Activated naive CD4-positive, alpha-beta T cell treated with anti-CD3 and anti-CD28 coated beads, Interleukin-2, amount 10 ng/mL, durations not matched to agents 7 days and 5 days (primary cell): ENCODE results near the gene PRM2.

ENCODE experiments used
- CTCF ChIA-PET: fragments of 350-600 bp; sonication (Branson Sonifier 250); formaldehyde crosslinking; loops from one replicate; lab custom pipeline; 2021; ENCODE audit warnings: antibody characterized with exemption; lab: Charles Lee
- DNase-seq: peaks from one replicate; pipeline ENCODE4 v3.0.0-alpha.2; 2020
- H3K27ac Mint-ChIP-seq: one replicate; pipeline ENCODE4 v1.8.0; 2021; ENCODE audit warnings: mild to moderate bottlenecking, moderate library complexity, mixed read lengths
- H3K27me3 Mint-ChIP-seq: one replicate; pipeline ENCODE4 v1.8.0; 2021; ENCODE audit warnings: mild to moderate bottlenecking, mixed read lengths
- H3K36me3 Mint-ChIP-seq: one replicate; pipeline ENCODE4 v1.8.0; 2021; ENCODE audit warnings: mixed read lengths
- H3K4me1 Mint-ChIP-seq: one replicate; pipeline ENCODE4 v1.8.0; 2021; ENCODE audit warnings: mixed read lengths
- H3K4me3 Mint-ChIP-seq: one replicate; pipeline ENCODE4 v1.8.0; 2021; ENCODE audit warnings: mild to moderate bottlenecking, moderate library complexity, mixed read lengths
- H3K9me3 Mint-ChIP-seq: one replicate; pipeline ENCODE4 v1.8.0; 2021; ENCODE audit warnings: mixed read lengths

PRM2 gene

GRCh38 chr16:11312718-11313492 lies 36.6 kb upstream of the PRM2 start:
- H3K27ac Mint-ChIP-seq, result peak overlapping the region; percentile 92
- CTCF ChIA-PET, result interaction anchor here (1.1 to 1.7 kb wide), 4 partner anchors 14 to 58 kb away, joined by 3 to 4 read pairs (median 4); no protein-coding TSS in a partner anchor
- peak overlapping the region; percentile 9 for H3K4me3 Mint-ChIP-seq
- peaks cover 83% of the 10 kb centered on the region for H3K4me1 Mint-ChIP-seq
- peak; percentile 73 for DNase-seq
- H3K9me3 Mint-ChIP-seq, result no peaks in the 10 kb centered on the region
- no peaks in the 10 kb centered on the region for H3K27me3 Mint-ChIP-seq
- H3K36me3 Mint-ChIP-seq, result peaks cover 7% of the 10 kb centered on the region

GRCh38 chr16:11310997-11311561 lies 34.8 kb upstream of the PRM2 start:
- H3K27ac Mint-ChIP-seq, result peak overlapping the region; percentile 93
- peaks cover 6% of the 10 kb centered on the region for H3K36me3 Mint-ChIP-seq
- no peaks in the 10 kb centered on the region for H3K9me3 Mint-ChIP-seq
- peaks cover 84% of the 10 kb centered on the region for H3K4me1 Mint-ChIP-seq
- H3K4me3 Mint-ChIP-seq, result peak overlapping the region; percentile 2
- DNase-seq, result peak; percentile 82
- CTCF ChIA-PET, result interaction anchor here (0.6 to 3.1 kb wide), 5 partner anchors 14 to 348 kb away, joined by 3 to 20 read pairs (median 4); no protein-coding TSS in a partner anchor
- no peaks in the 10 kb centered on the region for H3K27me3 Mint-ChIP-seq

- Mint-ChIP-seq H3K27ac (peak overlapping the region; percentile 93), H3K9me3 (no peaks in the 10 kb centered on the region), H3K36me3 (peaks cover 5% of the 10 kb centered on the region), H3K27me3 (no peaks in the 10 kb centered on the region), H3K4me1 (peaks cover 86% of the 10 kb centered on the region), H3K4me3 (no peak overlapping the region)
- no peak for DNase-seq
- CTCF ChIA-PET, result interaction anchor here (0.6 to 3.1 kb wide), 5 partner anchors 14 to 347 kb away, joined by 3 to 20 read pairs (median 4); no protein-coding TSS in a partner anchor
Observed at GRCh38 chr16:11310634-11310977, 34.3 kb upstream of the PRM2 start.

GRCh38 chr16:11309895-11310633 lies 33.8 kb upstream of the PRM2 start:
- Mint-ChIP-seq H3K27ac (peak overlapping the region; percentile 93), H3K9me3 (no peaks in the 10 kb centered on the region), H3K4me3 (no peak overlapping the region), H3K36me3 (peaks cover 5% of the 10 kb centered on the region), H3K27me3 (peaks cover 2% of the 10 kb centered on the region), H3K4me1 (peaks cover 86% of the 10 kb centered on the region)
- CTCF ChIA-PET, result interaction anchor here (0.6 to 3.1 kb wide), 5 partner anchors 12 to 347 kb away, joined by 3 to 20 read pairs (median 4); no protein-coding TSS in a partner anchor
- DNase-seq, result no peak

GRCh38 chr16:11308493-11309283 lies 32.4 kb upstream of the PRM2 start:
- peak overlapping the region; percentile 60 for H3K27ac Mint-ChIP-seq
- peaks cover 6% of the 10 kb centered on the region for H3K27me3 Mint-ChIP-seq
- H3K4me3 Mint-ChIP-seq, result no peak overlapping the region
- CTCF ChIA-PET, result interaction anchor here (1.0 to 1.1 kb wide), 2 partner anchors 10 kb away, joined by 3 to 4 read pairs; no protein-coding TSS in a partner anchor
- peaks cover 5% of the 10 kb centered on the region for H3K36me3 Mint-ChIP-seq
- peaks cover 76% of the 10 kb centered on the region for H3K4me1 Mint-ChIP-seq
- DNase-seq, result peak; percentile 41
- H3K9me3 Mint-ChIP-seq, result no peaks in the 10 kb centered on the region

- CTCF ChIA-PET, result interaction anchor here (1.0 to 1.1 kb wide), 2 partner anchors 9 to 11 kb away, joined by 3 read pairs; no protein-coding TSS in a partner anchor
- Mint-ChIP-seq H3K27ac (peak overlapping the region; percentile 60), H3K9me3 (no peaks in the 10 kb centered on the region), H3K4me3 (no peak overlapping the region), H3K36me3 (peaks cover 2% of the 10 kb centered on the region), H3K27me3 (peaks cover 12% of the 10 kb centered on the region), H3K4me1 (peaks cover 71% of the 10 kb centered on the region)
- no peak for DNase-seq
Observed at GRCh38 chr16:11307639-11308492, 31.6 kb upstream of the PRM2 start.

GRCh38 chr16:11306997-11307638 lies 30.8 kb upstream of the PRM2 start:
- Mint-ChIP-seq H3K27me3 (peaks cover 12% of the 10 kb centered on the region), H3K4me3 (no peak overlapping the region), H3K36me3 (peaks cover 1% of the 10 kb centered on the region), H3K27ac (peak overlapping the region; percentile 22), H3K4me1 (peaks cover 69% of the 10 kb centered on the region), H3K9me3 (no peaks in the 10 kb centered on the region)
- CTCF ChIA-PET, result interaction anchor here (1.0 to 1.1 kb wide), 2 partner anchors 9 to 10 kb away, joined by 3 read pairs; no protein-coding TSS in a partner anchor
- no peak for DNase-seq

GRCh38 chr16:11306381-11306780 lies 30.1 kb upstream of the PRM2 start:
- Mint-ChIP-seq H3K36me3 (peaks cover 1% of the 10 kb centered on the region), H3K4me3 (no peak overlapping the region), H3K27me3 (peaks cover 12% of the 10 kb centered on the region), H3K27ac (no peak overlapping the region), H3K4me1 (peaks cover 67% of the 10 kb centered on the region), H3K9me3 (no peaks in the 10 kb centered on the region)
- DNase-seq, result no peak
- CTCF ChIA-PET, result no interaction called here

- peaks cover 12% of the 10 kb centered on the region for H3K27me3 Mint-ChIP-seq
- no peak overlapping the region for H3K4me3 Mint-ChIP-seq
- DNase-seq, result no peak
- H3K36me3 Mint-ChIP-seq, result no peaks in the 10 kb centered on the region
- no peaks in the 10 kb centered on the region for H3K9me3 Mint-ChIP-seq
- CTCF ChIA-PET, result no interaction called here
- no peak overlapping the region for H3K27ac Mint-ChIP-seq
- H3K4me1 Mint-ChIP-seq, result peaks cover 65% of the 10 kb centered on the region
Observed at GRCh38 chr16:11303405-11304138, 27.3 kb upstream of the PRM2 start.

- no peak for DNase-seq
- H3K36me3 Mint-ChIP-seq, result no peaks in the 10 kb centered on the region
- CTCF ChIA-PET, result no interaction called here
- H3K9me3 Mint-ChIP-seq, result no peaks in the 10 kb centered on the region
- H3K4me1 Mint-ChIP-seq, result peaks cover 65% of the 10 kb centered on the region
- no peak overlapping the region for H3K27ac Mint-ChIP-seq
- peaks cover 12% of the 10 kb centered on the region for H3K27me3 Mint-ChIP-seq
- no peak overlapping the region for H3K4me3 Mint-ChIP-seq
Observed at GRCh38 chr16:11302977-11303376, 26.7 kb upstream of the PRM2 start.

GRCh38 chr16:11301645-11302501 lies 25.6 kb upstream of the PRM2 start:
- Mint-ChIP-seq H3K36me3 (no peaks in the 10 kb centered on the region), H3K4me3 (no peak overlapping the region), H3K4me1 (peaks cover 67% of the 10 kb centered on the region), H3K27me3 (peaks cover 12% of the 10 kb centered on the region), H3K27ac (peak overlapping the region; percentile 13), H3K9me3 (no peaks in the 10 kb centered on the region)
- no peak for DNase-seq
- CTCF ChIA-PET, result no interaction called here
